Right lobe of liver (tissue), 6 donors: ENCODE measurements around the gene SERPINB7. TPM values are rescaled to one million over a fixed set of nuclear protein-coding genes. Genes with fewer than 3 reads are reported as not detected.

ENCODE experiments used
- ATAC-seq, 4 donors: fragments of 200-7000 bp; cut with Tn5 transposase; one replicate each; pipeline ENCODE4 v1.9.1; 2020; ENCODE audit warnings: mild to moderate bottlenecking in 4 of 4, moderate library complexity in 4 of 4
- DNase-seq, 3 donors: peaks; one replicate each; pipeline ENCODE4 v3.0.0-alpha.2; 2020
- H3K27ac ChIP-seq, 3 donors: fragments of 200-600 bp; one replicate each; pipeline ENCODE4 v1.8.0; 2022
- H3K27me3 ChIP-seq, 2 donors: fragments of 200-600 bp; one replicate each; pipeline ENCODE4 v1.8.0; 2022
- H3K36me3 ChIP-seq, 4 donors: fragments of 200-600 bp; sonication (generic) in 1 of 4; one replicate each; pipeline versions ENCODE4 v1.5.1 to v1.8.0; 2017 to 2022; ENCODE audit warnings: control low read depth in 1 of 4
- H3K4me1 ChIP-seq, 4 donors: fragments of 200-600 bp; sonication (generic) in 1 of 4; one replicate each; pipeline versions ENCODE4 v1.5.1 to v1.8.0; 2017 to 2022; ENCODE audit warnings: control low read depth in 1 of 4
- H3K4me3 ChIP-seq, 3 donors: fragments of 200-600 bp; one replicate each; pipeline ENCODE4 v1.8.0; 2022
- H3K9me3 ChIP-seq, 4 donors: fragments of 200-600 bp; sonication (generic) in 1 of 4; one replicate each; pipeline versions ENCODE4 v1.5.1 to v1.8.0; 2017 to 2022; ENCODE audit warnings: control low read depth in 1 of 4
- CTCF ChIP-seq, 4 donors: fragments of 200-600 bp in 3 of 4; fragments of 450-650 bp in 1 of 4; IDR thresholded peaks; one replicate each; pipeline versions ENCODE4 v1.5.1 to v1.8.0; 2016 to 2022; ENCODE audit warnings: antibody characterized with exemption in 4 of 4, mild to moderate bottlenecking in 2 of 4
- POLR2A ChIP-seq: fragments of 450-650 bp; IDR thresholded peaks from one replicate; pipeline ENCODE4 v1.6.1; 2017; ENCODE audit warnings: antibody characterized with exemption, mild to moderate bottlenecking
- WGBS: methylation state at CpG from one replicate; pipeline ENCODE4 v1.1.6; 2018; ENCODE audit warnings: low coverage, low lambda C conversion rate; ENCODE audit not compliant: insufficient coverage; ENCODE audit errors: missing lambda C conversion rate; 5-methylcytosine and 5-hydroxymethylcytosine counted together
- intact Hi-C, 2 donors: fragments of 100-400 bp; cut with DNase I; formaldehyde crosslinking; loops; one replicate each; pipeline versions ENCODE4 v1.11.2 to v1.14.1; 2022
- total RNA-seq, 6 experiments: library from RNA; depleted of rRNA in 2 of 6; stranded (reverse); fragments of >200 nt in 2 of 6; fragmentation: NEBNext Ultra II Directional in 3 of 6; extraction: Animal tissue kit (Norgen Biotek cat#: 25700) in 3 of 6; gene quantifications; one replicate each; pipeline versions ENCODE4 v1.1.0 to v1.2.4, GENCODE V29; 2016 to 2023
- donor health status: DM: no; HTN: yes; CAD: no.
- donor health status: DM: no; HTN: no; CAD: no.
- donor health status: DM: no; HTN: no; CAD: no.
- donor health status: DM: no; HTN: yes; CAD: no.
- donor health status: DM: no; HTN: yes; CAD: no.

Gene SERPINB7
- total RNA-seq, 6 experiments from 2014 or later = not detected

GRCh38 chr18:63779386-63779785 lies 4.2 kb downstream of the SERPINB7 start:
- no peak overlapping the region for H3K4me3 ChIP-seq
- WGBS = 40% methylated on average over 1 of the region's 1 CpG
- no peaks in the 10 kb centered on the region for H3K9me3 ChIP-seq
- TF ChIP-seq POLR2A = no peak
- no peak for TF ChIP-seq CTCF (IDR thresholded peaks at IDR 0.05)
- no peaks in the 10 kb centered on the region for H3K36me3 ChIP-seq
- H3K27ac ChIP-seq = no peak overlapping the region
- H3K4me1 ChIP-seq = no peaks in the 10 kb centered on the region
- H3K27me3 ChIP-seq = no peaks in the 10 kb centered on the region
- intact Hi-C loops = no loop called here
- ATAC-seq (no peak), DNase-seq (no peak)

GRCh38 chr18:63783394-63783793 lies 8.2 kb downstream of the SERPINB7 start:
- no peaks in the 10 kb centered on the region for H3K4me1 ChIP-seq
- no peaks in the 10 kb centered on the region for H3K36me3 ChIP-seq
- no peak for ATAC-seq
- no peak for DNase-seq
- no peaks in the 10 kb centered on the region for H3K9me3 ChIP-seq
- H3K27ac ChIP-seq = no peak overlapping the region
- 47% methylated on average over 4 of the region's 5 CpGs for WGBS
- H3K4me3 ChIP-seq = no peak overlapping the region
- intact Hi-C loops = no loop called here
- TF ChIP-seq POLR2A (no peak), CTCF (IDR thresholded peaks at IDR 0.05) (no peak)
- no peaks in the 10 kb centered on the region for H3K27me3 ChIP-seq

GRCh38 chr18:63784787-63785452 lies 9.7 kb downstream of the SERPINB7 start:
- ATAC-seq = no peak
- 37% methylated on average over 3 of the region's 4 CpGs for WGBS
- Histone ChIP-seq H3K4me3 (no peak overlapping the region), H3K4me1 (no peaks in the 10 kb centered on the region), H3K9me3 (no peaks in the 10 kb centered on the region), H3K36me3 (no peaks in the 10 kb centered on the region), H3K27ac (no peak overlapping the region), H3K27me3 (no peaks in the 10 kb centered on the region)
- TF ChIP-seq CTCF (IDR thresholded peaks at IDR 0.05) = no peak
- no peak for TF ChIP-seq POLR2A
- intact Hi-C loops = no loop called here
- no peak for DNase-seq

GRCh38 chr18:63787673-63788072 lies 12.5 kb downstream of the SERPINB7 start:
- Histone ChIP-seq H3K4me3 (no peak overlapping the region), H3K36me3 (no peaks in the 10 kb centered on the region), H3K27me3 (no peaks in the 10 kb centered on the region), H3K9me3 (no peaks in the 10 kb centered on the region), H3K4me1 (no peaks in the 10 kb centered on the region), H3K27ac (no peak overlapping the region)
- WGBS = 86% methylated on average over 4 of the region's 4 CpGs
- no peak for DNase-seq
- TF ChIP-seq POLR2A (no peak), CTCF (IDR thresholded peaks at IDR 0.05) (no peak)
- intact Hi-C loops = no loop called here
- ATAC-seq = no peak
